HCT116 (cell line): ENCODE results near the gene PYGB. TPM values are rescaled to one million over a fixed set of nuclear protein-coding genes. Genes with fewer than 3 reads are reported as not detected.

ENCODE experiments used
- ATAC-seq: fragments of 200-7000 bp; cut with Tn5 transposase; 2 replicates; pipeline ENCODE4 v1.9.1; 2020; ENCODE audit warnings: mild to moderate bottlenecking, moderate library complexity
- BruUV-seq: library from RNA; stranded (reverse); fragments of 400-500 nt; replicated peaks from 2 replicates; lab custom pipeline; 2021; lab: Mats Ljungman, UMichigan
- CTCF ChIA-PET: fragments of 300-600 bp; sonication (Branson Sonifier 250); formaldehyde crosslinking; loops from one replicate; lab custom pipeline; 2021; ENCODE audit warnings: antibody characterized with exemption; lab: Charles Lee
- POLR2A ChIA-PET: fragments of 300-600, 350-600 bp; sonication (Branson Sonifier 250); formaldehyde crosslinking; loops from one replicate; lab custom pipeline; 2021; ENCODE audit warnings: antibody characterized with exemption; lab: Charles Lee
- RAD21 ChIA-PET, 2 experiments: fragments of 300-600 bp; sonication (Branson Sonifier 250); formaldehyde crosslinking; loops; one replicate each; lab custom pipeline; 2023; ENCODE audit warnings: low total read pairs in 2 of 2; ENCODE audit not compliant: uncharacterized antibody in 2 of 2, unreplicated experiment in 2 of 2, low non-redundant PET in 1 of 2; lab: Charles Lee
- DNase-seq: peaks from one replicate; pipeline ENCODE4 v3.0.0-alpha.2; 2010; ENCODE audit warnings: low read depth, low spot score
- H2AFZ ChIP-seq: fragments of 200-600 bp; shearing (Covaris generic), sonication (generic); 2 replicates; pipeline ENCODE4 v1.6.1; 2017; ENCODE audit warnings: low read depth, mixed run types, mixed read lengths, antibody characterized with exemption, low read length; ENCODE audit not compliant: poor library complexity, severe bottlenecking
- H3K27ac ChIP-seq: 2 replicates; pipeline ENCODE4 v1.5.1; 2012; ENCODE audit warnings: low read depth, low read length
- H3K27me3 ChIP-seq: fragments of 200-600 bp; sonication (generic); 2 replicates; pipeline ENCODE4 v1.6.1; 2016; ENCODE audit warnings: mixed run types, low read length, mixed read lengths; ENCODE audit not compliant: insufficient read depth
- H3K36me3 ChIP-seq, 2 experiments: fragments of 200-500 bp in 1 of 2; fragments of 200-600 bp in 1 of 2; sonication (Bioruptor generic) in 1 of 2; sonication (generic) in 1 of 2; 2 replicates each; pipeline versions ENCODE4 v1.5.1 to v1.6.1; 2014 to 2016; ENCODE audit warnings: low read length in 2 of 2, inconsistent platforms in 1 of 2, mixed read lengths in 1 of 2, mixed run types in 1 of 2; ENCODE audit not compliant: insufficient read depth in 2 of 2, control insufficient read depth in 1 of 2
- H3K4me1 ChIP-seq, 2 experiments: fragments of 200-600 bp in 1 of 2; sonication (generic) in 1 of 2; 2 replicates each; pipeline versions ENCODE4 v1.5.1 to v1.6.1; 2012 to 2017; ENCODE audit warnings: low read length in 2 of 2, inconsistent platforms in 1 of 2, mild to moderate bottlenecking in 1 of 2, mixed read lengths in 1 of 2, mixed run types in 1 of 2, moderate library complexity in 1 of 2; ENCODE audit not compliant: insufficient read depth in 2 of 2, control insufficient read depth in 1 of 2
- H3K4me2 ChIP-seq: fragments of 200-600 bp; sonication (generic); 2 replicates; pipeline ENCODE4 v1.6.1; 2017; ENCODE audit warnings: mixed run types, low read length, mixed read lengths
- H3K4me3 ChIP-seq, 2 experiments: fragments of 200-600 bp in 1 of 2; sonication (generic) in 1 of 2; replicated peaks in 1 of 2; 2 replicates each; pipeline ENCODE4 v1.5.1; 2011 to 2016; ENCODE audit warnings: low read length in 2 of 2, control low read depth in 1 of 2, low read depth in 1 of 2, mild to moderate bottlenecking in 1 of 2, mixed read lengths in 1 of 2, mixed run types in 1 of 2
- H3K79me2 ChIP-seq: fragments of 200-600 bp; sonication (generic); 2 replicates; pipeline ENCODE4 v1.6.1; 2017; ENCODE audit warnings: mild to moderate bottlenecking, mixed run types, low read length, moderate library complexity, mixed read lengths; ENCODE audit not compliant: insufficient read depth
- H3K9ac ChIP-seq: fragments of 200-600 bp; sonication (generic); 2 replicates; pipeline ENCODE4 v1.6.1; 2016; ENCODE audit warnings: low read length, mixed read lengths
- H3K9me2 ChIP-seq: fragments of 200-600 bp; sonication (generic), shearing (Covaris generic); 2 replicates; pipeline ENCODE4 v1.6.1; 2017; ENCODE audit warnings: mixed run types, mild to moderate bottlenecking, moderate library complexity; ENCODE audit not compliant: insufficient read depth
- H3K9me3 ChIP-seq, 2 experiments: fragments of 200-500 bp in 1 of 2; fragments of 200-600 bp in 1 of 2; sonication (Bioruptor generic) in 1 of 2; sonication (generic) in 1 of 2; 2 replicates each; pipeline ENCODE4 v1.6.1; 2014 to 2017; ENCODE audit warnings: low read length in 2 of 2, mixed read lengths in 2 of 2, inconsistent platforms in 1 of 2, low read depth in 1 of 2, mild to moderate bottlenecking in 1 of 2, mixed run types in 1 of 2, moderate library complexity in 1 of 2; ENCODE audit not compliant: control insufficient read depth in 1 of 2, insufficient read depth in 1 of 2
- H4K20me1 ChIP-seq: fragments of 200-600 bp; sonication (generic), shearing (Covaris generic); 2 replicates; pipeline ENCODE4 v1.6.1; 2017; ENCODE audit warnings: mixed run types, mild to moderate bottlenecking, moderate library complexity; ENCODE audit not compliant: insufficient read depth
- ATF3 ChIP-seq: IDR thresholded peaks from 2 replicates; pipeline ENCODE4 v1.6.1; 2012
- CBX3 ChIP-seq: IDR thresholded peaks from 2 replicates; pipeline ENCODE4 v1.6.1; 2012; ENCODE audit warnings: low read depth
- CEBPB ChIP-seq: IDR thresholded peaks from 2 replicates; pipeline ENCODE4 v1.6.1; 2012; ENCODE audit warnings: low read depth
- CTCF ChIP-seq, 3 experiments: fragments of 200-600 bp in 1 of 3; sonication (generic) in 1 of 3; IDR thresholded peaks in 2 of 3; conservative IDR thresholded peaks in 1 of 3; 2 replicates each; pipeline ENCODE4 v1.5.1; 2012 to 2017; ENCODE audit warnings: low read depth in 2 of 3, low read length in 2 of 3, antibody characterized with exemption in 1 of 3, borderline replicate concordance in 1 of 3, control low read depth in 1 of 3, mild to moderate bottlenecking in 1 of 3, mixed read lengths in 1 of 3, mixed run types in 1 of 3, moderate library complexity in 1 of 3; ENCODE audit not compliant: insufficient read depth in 1 of 3
- EGR1 ChIP-seq: IDR thresholded peaks from 2 replicates; pipeline ENCODE4 v1.6.1; 2012; ENCODE audit warnings: low read depth
- ELF1 ChIP-seq: IDR thresholded peaks from 2 replicates; pipeline ENCODE4 v1.6.1; 2012; ENCODE audit warnings: low read depth, borderline replicate concordance
- EZH2 ChIP-seq: fragments of 200-600 bp; sonication (generic); IDR thresholded peaks from 2 replicates; pipeline ENCODE4 v1.6.1; 2017; ENCODE audit warnings: antibody characterized with exemption, mixed run types
- EZH2phosphoT487 ChIP-seq: fragments of 200-600 bp; IDR thresholded peaks from 2 replicates; pipeline ENCODE4 v1.6.1; 2018; ENCODE audit warnings: antibody characterized with exemption, borderline replicate concordance
- FOSL1 ChIP-seq: IDR thresholded peaks from 2 replicates; pipeline ENCODE4 v1.6.1; 2012; ENCODE audit warnings: low read depth
- JUND ChIP-seq: IDR thresholded peaks from 2 replicates; pipeline ENCODE4 v1.6.1; 2012
- MAX ChIP-seq: IDR thresholded peaks from 2 replicates; pipeline ENCODE4 v1.6.1; 2012
- POLR2A ChIP-seq: IDR thresholded peaks from 2 replicates; pipeline ENCODE4 v1.7.0; 2011; ENCODE audit warnings: borderline replicate concordance; ENCODE audit not compliant: insufficient read depth, insufficient read length; ENCODE audit errors: extremely low read depth
- POLR2AphosphoS5 ChIP-seq: IDR thresholded peaks from 2 replicates; pipeline ENCODE4 v1.6.1; 2011; ENCODE audit warnings: mild to moderate bottlenecking, low read depth, low read length, moderate library complexity
- RAD21 ChIP-seq: IDR thresholded peaks from 2 replicates; pipeline ENCODE4 v1.6.1; 2012; ENCODE audit warnings: low read depth, mild to moderate bottlenecking
- REST ChIP-seq: IDR thresholded peaks from 2 replicates; pipeline ENCODE4 v1.6.1; 2012; ENCODE audit warnings: low read depth
- SIN3A ChIP-seq: IDR thresholded peaks from 2 replicates; pipeline ENCODE4 v1.6.1; 2012; ENCODE audit warnings: low read depth
- SP1 ChIP-seq: IDR thresholded peaks from 2 replicates; pipeline ENCODE4 v1.6.1; 2012; ENCODE audit warnings: low read depth
- SRF ChIP-seq: IDR thresholded peaks from 2 replicates; pipeline ENCODE4 v1.6.1; 2012; ENCODE audit warnings: low read depth
- YY1 ChIP-seq: IDR thresholded peaks from 2 replicates; pipeline ENCODE4 v1.6.1; 2011; ENCODE audit warnings: low read length, low read depth, moderate library complexity, mild to moderate bottlenecking; ENCODE audit not compliant: insufficient replicate concordance; ENCODE audit errors: extremely low read depth
- ZBTB33 ChIP-seq: IDR thresholded peaks from 2 replicates; pipeline ENCODE4 v1.6.1; 2011; ENCODE audit warnings: mild to moderate bottlenecking, low read length, moderate library complexity; ENCODE audit not compliant: insufficient replicate concordance; ENCODE audit errors: extremely low read depth
- ZFX ChIP-seq: fragments of 450-650 bp; IDR thresholded peaks from 2 replicates; pipeline ENCODE4 v1.6.1; 2017
- intact Hi-C: fragments of 100-400 bp; cut with micrococcal nuclease; formaldehyde crosslinking; loops from 2 replicates; pipeline ENCODE4 v1.10.0; 2022
- total RNA-seq: library from RNA; stranded (reverse); gene quantifications from one replicate; pipeline ENCODE4 v1.2.1, GENCODE V29; 2021; ENCODE audit not compliant: unreplicated experiment

PYGB gene
- total RNA-seq, 1 experiment from 2014 or later = 87.8 TPM

- ChIA-PET RAD21 (no interaction called here), POLR2A (interaction anchor here (1.0 to 1.8 kb wide), 4 partner anchors 9 to 28 kb away, joined by 3 to 6 read pairs (median 4); partner anchors contain the start of gene PYGB), CTCF (interaction anchor here (0.7 to 1.4 kb wide), 2 partner anchors 24 to 174 kb away, joined by 3 to 6 read pairs; partner anchors contain the start of gene PYGB)
- H3K9me3 ChIP-seq = no peaks in the 10 kb centered on the region
- H3K9ac ChIP-seq = peak overlapping the region; percentile 45
- peaks cover 2 to 4% of the 10 kb centered on the region in 2 experiments; a peak in 1 of 4 replicates for H3K36me3 ChIP-seq
- no TSS peak for BruUV-seq
- H3K27ac ChIP-seq = peak overlapping the region; percentile 53
- H2AFZ ChIP-seq = no peak overlapping the region
- H4K20me1 ChIP-seq = no peaks in the 10 kb centered on the region
- no peaks in the 10 kb centered on the region for H3K9me2 ChIP-seq
- peaks cover 28 to 35% of the 10 kb centered on the region in 2 experiments for H3K4me1 ChIP-seq
- no peaks in the 10 kb centered on the region for H3K27me3 ChIP-seq
- DNase-seq (peak; percentile 76), ATAC-seq (peak; percentile 95)
- H3K79me2 ChIP-seq = no peaks in the 10 kb centered on the region
- intact Hi-C loops = loop anchor here (1.0 kb wide), 2 partner anchors 14 to 25 kb away; partner anchors contain the start of gene PYGB
- H3K4me3 ChIP-seq = 0 out of 4 replicates have a peak overlapping the region, but pooled peaks of 1 of the 2 experiments have one; percentile 15
- H3K4me2 ChIP-seq = peak overlapping the region; percentile 80
- TF ChIP-seq MAX (no peak; the same call in 1 of the 2 replicates), EZH2 (no peak), ZFX (no peak), EZH2phosphoT487 (no peak), CBX3 (no peak), REST (no peak), ELF1 (no peak), SRF (no peak), JUND (peak; percentile 67), ATF3 (no peak), SIN3A (no peak), CEBPB (no peak), POLR2AphosphoS5 (peak; percentile 53), RAD21 (peak; percentile 65), CTCF (IDR thresholded peaks at IDR 0.05 in 2 of 3, conservative IDR thresholded peaks at IDR 0.05 in 1 of 3; ENCODE audit: borderline replicate concordance in 1 of 3, insufficient read depth in 1 of 3, low read depth in 2 of 3, low read length in 2 of 3) (peak; percentile 23 to 37 (median 32); a peak in 4 of 6 replicates), POLR2A (no peak), FOSL1 (peak; percentile 46; the same call in 1 of the 2 replicates), ZBTB33 (no peak), EGR1 (no peak), YY1 (peak; percentile 12), SP1 (peak; percentile 63; the same call in 1 of the 2 replicates)
These were observed 24.7 kb upstream of the PYGB start for GRCh38 chr20:25223179-25223661.
